HG03378 (cell line): ENCODE data around the gene NELFE.
"Not testable (repeated sequence)": the region's sequence is repeated elsewhere in the genome, so short reads cannot be mapped to it uniquely, and the experiment has no call there.

Experiments used
- ATAC-seq: cut with Tn5 transposase; IDR thresholded peaks from one replicate; pipeline ENCODE4 v1.9.1; 2021; ENCODE audit warnings: mild to moderate bottlenecking, moderate library complexity; ENCODE audit not compliant: unreplicated experiment

The NELFE gene

GRCh38 chr6:31976065-31976464 is 17.3 kb upstream of the NELFE start:
- not testable (repeated sequence) for ATAC-seq

GRCh38 chr6:31972709-31973350 is 14.1 kb upstream of the NELFE start:
- ATAC-seq, result peak; percentile 2

- ATAC-seq, result peak; percentile 77
Measured at GRCh38 chr6:31971993-31972708, 13.4 kb upstream of the NELFE start, which contains the start of gene DXO. Gene DXO, minus strand, starts transcription at chr6:31972138. Its CDS starts 463 bp downstream, at chr6:31971675.

GRCh38 chr6:31971279-31971992 is 12.7 kb upstream of the NELFE start:
- ATAC-seq, result no peak

GRCh38 chr6:31970604-31971271 is 12.0 kb upstream of the NELFE start:
- no peak for ATAC-seq

- no peak for ATAC-seq
Measured at GRCh38 chr6:31969712-31970603, 11.2 kb upstream of the NELFE start.

- ATAC-seq, result no peak
Measured at GRCh38 chr6:31968791-31969711, 10.3 kb upstream of the NELFE start.

- ATAC-seq, result no peak
Measured at GRCh38 chr6:31968326-31968725, 9.6 kb upstream of the NELFE start.

- no peak for ATAC-seq
Measured at GRCh38 chr6:31967926-31968320, 9.2 kb upstream of the NELFE start.

GRCh38 chr6:31966997-31967925 is 8.5 kb upstream of the NELFE start:
- no peak for ATAC-seq

- ATAC-seq, result no peak
Measured at GRCh38 chr6:31966506-31966905, 7.7 kb upstream of the NELFE start.

GRCh38 chr6:31965700-31966099 is 6.9 kb upstream of the NELFE start:
- no peak for ATAC-seq

- ATAC-seq, result no peak
Measured at GRCh38 chr6:31963921-31964320, 5.2 kb upstream of the NELFE start.

GRCh38 chr6:31961616-31962015 is 2.8 kb upstream of the NELFE start:
- ATAC-seq, result no peak

- ATAC-seq, result no peak
Measured at GRCh38 chr6:31958412-31958740, 395 bp downstream of the NELFE start.

- ATAC-seq, result no peak
Measured at GRCh38 chr6:31956796-31957195, 2.0 kb downstream of the NELFE start.

GRCh38 chr6:31954511-31954910 is 4.3 kb downstream of the NELFE start:
- no peak for ATAC-seq

- ATAC-seq, result no peak
Measured at GRCh38 chr6:31952890-31953289, 5.9 kb downstream of the NELFE start.
